Thyroid gland (tissue), 4 donors: ENCODE measurements around the gene NFIA. TPM values are rescaled to one million over a fixed set of nuclear protein-coding genes. Genes with fewer than 3 reads are reported as not detected.

Experiments used
- DNase-seq, 2 donors: peaks; one replicate each; pipeline ENCODE4 v3.0.0-alpha.2; 2019
- H3K27ac ChIP-seq, 3 donors: fragments of 200-600 bp; sonication (generic); 1 replicate in 2 of 3; 2 replicates in 1 of 3; pipeline ENCODE4 v1.5.1; 2016 to 2019; ENCODE audit warnings: mild to moderate bottlenecking in 1 of 3, moderate library complexity in 1 of 3
- H3K27me3 ChIP-seq: fragments of 200-600 bp; sonication (generic); one replicate; pipeline ENCODE4 v1.5.1; 2019
- H3K36me3 ChIP-seq, 2 donors: fragments of 200-600 bp; sonication (generic); one replicate each; pipeline ENCODE4 v1.5.1; 2016 to 2019
- H3K4me1 ChIP-seq, 2 donors: fragments of 200-600 bp; sonication (generic); one replicate each; pipeline ENCODE4 v1.5.1; 2017 to 2019
- H3K4me3 ChIP-seq, 3 donors: fragments of 200-600 bp; sonication (generic); replicated peaks in 1 of 3; 1 replicate in 2 of 3; 2 replicates in 1 of 3; pipeline ENCODE4 v1.5.1; 2016; ENCODE audit warnings: mild to moderate bottlenecking in 1 of 3
- H3K9me3 ChIP-seq: fragments of 200-600 bp; sonication (generic); one replicate; pipeline ENCODE4 v1.5.1; 2017
- POLR2A ChIP-seq, 2 donors: fragments of 450-650 bp; IDR thresholded peaks; one replicate each; pipeline ENCODE4 v1.6.1; 2017; ENCODE audit warnings: antibody characterized with exemption in 2 of 2, mild to moderate bottlenecking in 2 of 2, moderate library complexity in 1 of 2
- whole genome bisulfite sequencing, 2 donors: methylation state at CpG; one replicate each; pipeline ENCODE4 v1.1.5; 2017; 5-methylcytosine and 5-hydroxymethylcytosine counted together
- intact Hi-C: fragments of 100-400 bp; cut with DNase I; formaldehyde crosslinking; loops from one replicate; pipeline ENCODE4 v1.15.1; 2023
- total RNA-seq, 4 donors: library from RNA; depleted of rRNA; stranded (reverse); fragments of >200 nt; gene quantifications; one replicate each; pipeline ENCODE4 v1.2.3, GENCODE V29; 2016
- TF ChIP-seq, protein P1 (sequence below), 6 experiments: fragments of 200-600 bp in 3 of 6; fragments of 450-650 bp in 3 of 6; sonication (generic) in 3 of 6; IDR thresholded peaks; one replicate each; pipeline ENCODE4 v1.5.1; 2016 to 2019; ENCODE audit warnings: antibody characterized with exemption in 6 of 6, mild to moderate bottlenecking in 2 of 6, inconsistent platforms in 1 of 6, moderate library complexity in 1 of 6

Gene NFIA
- total RNA-seq, 4 donors from 2014 or later: 105 to 149 (median 118) TPM

DNA sequence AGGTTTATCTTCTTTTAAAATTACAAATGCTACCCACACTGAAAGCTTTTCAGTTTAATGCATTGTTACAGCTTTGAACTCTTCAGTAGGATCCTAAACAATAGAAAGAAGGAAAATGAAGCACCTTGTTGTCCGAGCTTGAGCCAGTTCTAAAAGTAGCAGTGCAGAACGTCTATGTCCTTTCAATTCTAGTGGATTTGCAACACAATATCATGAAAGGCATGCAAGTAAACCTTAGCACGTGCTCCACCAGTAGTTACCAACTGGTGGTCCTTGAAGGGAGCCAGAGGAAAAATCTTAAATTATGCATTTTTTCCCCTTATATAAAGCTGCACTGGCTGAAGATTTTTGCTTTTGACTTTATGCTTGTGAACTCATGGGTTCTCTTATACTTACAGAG, 208.2 kb downstream of the NFIA start:
- Histone ChIP-seq H3K36me3 (no peaks in the 10 kb centered on the region), H3K4me3 (no peak overlapping the region), H3K27ac (no peak overlapping the region), H3K9me3 (no peaks in the 10 kb centered on the region), H3K27me3 (no peaks in the 10 kb centered on the region), H3K4me1 (peaks cover 27 to 54% of the 10 kb centered on the region in 2 donors)
- WGBS, 2 donors: 78 to 79% methylated on average over 3 of the region's 3 CpGs
- no peak for DNase-seq
- no peak for TF ChIP-seq POLR2A (IDR thresholded peaks at IDR 0.05)
- TF ChIP-seq, protein P1, sequence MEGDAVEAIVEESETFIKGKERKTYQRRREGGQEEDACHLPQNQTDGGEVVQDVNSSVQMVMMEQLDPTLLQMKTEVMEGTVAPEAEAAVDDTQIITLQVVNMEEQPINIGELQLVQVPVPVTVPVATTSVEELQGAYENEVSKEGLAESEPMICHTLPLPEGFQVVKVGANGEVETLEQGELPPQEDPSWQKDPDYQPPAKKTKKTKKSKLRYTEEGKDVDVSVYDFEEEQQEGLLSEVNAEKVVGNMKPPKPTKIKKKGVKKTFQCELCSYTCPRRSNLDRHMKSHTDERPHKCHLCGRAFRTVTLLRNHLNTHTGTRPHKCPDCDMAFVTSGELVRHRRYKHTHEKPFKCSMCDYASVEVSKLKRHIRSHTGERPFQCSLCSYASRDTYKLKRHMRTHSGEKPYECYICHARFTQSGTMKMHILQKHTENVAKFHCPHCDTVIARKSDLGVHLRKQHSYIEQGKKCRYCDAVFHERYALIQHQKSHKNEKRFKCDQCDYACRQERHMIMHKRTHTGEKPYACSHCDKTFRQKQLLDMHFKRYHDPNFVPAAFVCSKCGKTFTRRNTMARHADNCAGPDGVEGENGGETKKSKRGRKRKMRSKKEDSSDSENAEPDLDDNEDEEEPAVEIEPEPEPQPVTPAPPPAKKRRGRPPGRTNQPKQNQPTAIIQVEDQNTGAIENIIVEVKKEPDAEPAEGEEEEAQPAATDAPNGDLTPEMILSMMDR (IDR thresholded peaks at IDR 0.05): no peak
- intact Hi-C loops: no loop called here

DNA sequence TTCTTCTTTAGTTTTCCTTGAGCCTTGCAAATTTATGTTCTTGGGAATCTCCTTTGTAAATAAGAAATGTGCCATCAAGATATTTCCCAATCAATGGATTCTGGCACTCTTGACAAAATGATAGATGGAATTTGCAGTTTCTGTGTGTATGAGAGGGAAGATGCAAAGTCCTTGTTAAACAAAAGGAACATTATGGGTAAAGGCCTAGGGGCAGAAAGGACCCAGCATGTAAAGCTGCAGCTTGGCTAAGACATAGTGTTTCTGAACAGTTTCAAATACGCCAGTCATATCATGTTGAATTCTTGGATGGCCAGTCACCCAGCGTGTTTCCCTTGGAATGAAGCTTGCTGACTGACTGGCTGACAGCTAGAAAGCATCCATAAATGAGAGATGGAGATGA, 210.8 kb downstream of the NFIA start:
- Histone ChIP-seq H3K4me3 (no peak overlapping the region), H3K9me3 (no peaks in the 10 kb centered on the region), H3K27me3 (no peaks in the 10 kb centered on the region), H3K4me1 (peaks cover 30 to 52% of the 10 kb centered on the region in 2 donors), H3K36me3 (no peaks in the 10 kb centered on the region), H3K27ac (no peak overlapping the region)
- DNase-seq: no peak
- intact Hi-C loops: no loop called here
- WGBS, 2 donors: 87 to 93% methylated on average over 2 of the region's 2 CpGs
- TF ChIP-seq, protein P1 (IDR thresholded peaks at IDR 0.05): no peak
- TF ChIP-seq POLR2A (IDR thresholded peaks at IDR 0.05): no peak

DNA sequence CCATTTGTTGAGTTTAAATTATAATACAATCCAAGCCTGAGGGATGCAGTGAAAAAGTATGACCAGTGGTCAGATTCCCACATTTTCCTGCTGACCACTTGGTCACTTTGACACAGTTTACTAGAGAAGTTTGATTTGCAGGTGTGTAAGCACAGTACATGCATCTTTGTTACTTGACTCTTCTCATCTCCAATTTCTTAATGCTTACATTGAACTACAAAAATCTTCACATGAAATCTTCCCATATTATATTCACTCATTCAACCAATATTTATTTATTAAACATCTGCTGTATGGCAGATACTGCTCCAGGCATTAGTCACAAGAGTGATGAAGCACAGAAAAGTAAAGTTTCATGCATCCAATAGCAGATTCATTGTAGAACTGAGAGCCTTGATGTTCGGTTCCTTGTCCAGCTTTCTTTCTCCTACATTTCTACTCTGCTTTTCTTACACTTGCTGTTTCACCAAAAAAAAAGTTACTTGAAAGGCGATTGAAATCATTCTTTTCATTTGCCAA, 211.7 kb downstream of the NFIA start:
- TF ChIP-seq, protein P1 (IDR thresholded peaks at IDR 0.05): no peak
- TF ChIP-seq POLR2A (IDR thresholded peaks at IDR 0.05): no peak
- intact Hi-C loops: no loop called here
- H3K4me3 ChIP-seq: no peak overlapping the region
- no peak for DNase-seq
- no peaks in the 10 kb centered on the region for H3K36me3 ChIP-seq
- WGBS, 2 donors: 91 to 92% methylated on average over 2 of the region's 2 CpGs
- H3K27ac ChIP-seq: no peak overlapping the region
- peaks cover 30 to 53% of the 10 kb centered on the region in 2 donors for H3K4me1 ChIP-seq
- H3K9me3 ChIP-seq: no peaks in the 10 kb centered on the region
- H3K27me3 ChIP-seq: no peaks in the 10 kb centered on the region

DNA sequence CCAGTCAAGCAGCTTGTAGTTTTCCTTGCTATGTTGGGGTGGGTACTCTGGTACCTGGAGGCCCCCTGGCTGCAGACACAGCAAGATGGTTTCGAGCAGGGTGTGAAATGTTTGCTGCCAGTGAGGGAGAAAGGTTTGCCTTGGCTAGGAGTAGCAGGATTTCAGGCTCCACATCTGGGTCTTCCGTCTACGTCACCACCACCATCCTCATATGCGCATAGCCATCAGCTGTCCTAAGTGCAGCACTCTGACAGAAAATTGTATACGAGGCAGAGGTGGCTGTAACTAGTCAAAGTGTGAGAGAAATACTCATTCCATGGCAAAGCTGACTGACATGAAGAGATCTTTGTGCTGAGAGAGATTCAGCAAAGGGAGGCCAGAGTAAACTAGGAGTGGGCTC, 212.6 kb downstream of the NFIA start:
- TF ChIP-seq POLR2A (IDR thresholded peaks at IDR 0.05): no peak
- TF ChIP-seq, protein P1 (IDR thresholded peaks at IDR 0.05): no peak
- intact Hi-C loops: no loop called here
- WGBS, 2 donors: 79 to 83% methylated on average over 5 of the region's 5 CpGs
- no peak overlapping the region for H3K27ac ChIP-seq
- H3K4me3 ChIP-seq: no peak overlapping the region
- DNase-seq: no peak
- H3K4me1 ChIP-seq: peaks cover 35 to 62% of the 10 kb centered on the region in 2 donors
- no peaks in the 10 kb centered on the region for H3K27me3 ChIP-seq
- H3K36me3 ChIP-seq: no peaks in the 10 kb centered on the region
- H3K9me3 ChIP-seq: no peaks in the 10 kb centered on the region

DNA sequence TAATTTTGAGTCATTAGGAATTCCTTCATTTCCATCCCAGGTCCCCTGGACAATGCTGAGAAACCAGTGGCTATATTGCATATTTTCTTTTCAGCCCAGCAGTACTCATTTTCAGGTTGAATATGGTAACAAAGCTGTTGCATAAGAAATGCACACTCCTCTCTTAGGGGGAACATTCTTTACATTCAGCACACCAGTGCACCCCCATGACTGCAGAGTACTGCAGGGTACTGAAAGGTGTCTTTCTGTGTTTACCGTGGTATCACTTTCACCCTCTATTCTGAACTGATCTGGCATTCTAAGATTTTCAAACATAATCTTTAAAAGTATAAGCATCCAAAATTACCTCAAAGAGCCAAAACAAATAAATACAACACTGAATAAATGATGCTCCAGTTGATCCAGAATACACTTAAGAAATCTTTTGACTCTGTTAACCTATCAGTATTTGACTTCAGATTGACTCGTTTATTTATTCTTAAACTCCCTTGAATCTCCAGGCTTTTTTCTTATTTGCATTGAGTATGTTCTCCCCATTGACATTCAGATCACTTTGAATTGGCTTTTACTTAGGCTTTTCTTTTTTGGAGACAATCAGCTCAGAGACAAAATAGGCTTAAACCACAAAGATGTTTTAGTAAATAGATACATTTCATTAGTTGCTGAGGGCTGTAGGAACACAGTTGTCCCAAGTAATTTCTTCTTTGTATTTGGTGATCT, 213.6 kb downstream of the NFIA start:
- no peak for DNase-seq
- Histone ChIP-seq H3K36me3 (no peaks in the 10 kb centered on the region), H3K4me1 (peaks cover 46 to 65% of the 10 kb centered on the region in 2 donors), H3K27me3 (no peaks in the 10 kb centered on the region), H3K4me3 (no peak overlapping the region), H3K27ac (no peak overlapping the region), H3K9me3 (no peaks in the 10 kb centered on the region)
- 80 to 92% methylated on average over 2 of the region's 2 CpGs for WGBS, 2 donors
- TF ChIP-seq, protein P1 (IDR thresholded peaks at IDR 0.05): no peak
- no peak for TF ChIP-seq POLR2A (IDR thresholded peaks at IDR 0.05)
- intact Hi-C loops: no loop called here
